Measurements from ENCODE around the gene PANK1. TPM values are rescaled to one million over a fixed set of nuclear protein-coding genes. Genes with fewer than 3 reads are reported as not detected.
A peak's percentile ranks its signal among the peaks of the same experiment; 100 is the strongest.

PANK1 gene
- total RNA-seq, 1 experiment from 2014 or later: 19.2 TPM

DNA sequence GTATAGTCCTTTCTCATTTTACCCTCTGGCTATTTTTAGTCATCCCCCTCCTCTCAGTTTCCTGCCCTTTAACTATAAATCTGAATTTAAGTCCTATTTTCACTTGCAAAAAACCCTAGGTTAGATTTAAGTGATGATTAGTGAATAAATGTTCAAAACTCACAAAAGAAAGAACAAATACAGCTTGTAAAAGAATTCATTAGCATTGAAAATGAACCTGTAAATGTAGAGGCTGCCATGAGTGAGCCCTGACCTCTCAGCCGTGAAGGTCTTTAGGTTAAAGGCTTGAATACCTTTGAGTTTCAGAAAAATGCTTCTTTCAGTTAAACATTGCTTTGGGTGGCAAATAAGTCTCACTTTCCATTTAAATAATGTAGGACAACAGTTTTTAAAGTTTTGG lies 107.7 kb downstream of the PANK1 start:
- no peaks in the 10 kb centered on the region for H3K27me3 ChIP-seq (replicated peaks; ENCODE audit: insufficient read depth, low read depth, low read length, poor library complexity)
- no peaks in the 10 kb centered on the region for H3K9me3 ChIP-seq (ENCODE audit: low read depth, low read length, poor library complexity, severe bottlenecking)
- ChIA-PET POLR2A (ENCODE audit: low non-redundant PET) (no interaction called here), CTCF (no interaction called here)
- intact Hi-C loops (cut with micrococcal nuclease; ENCODE audit: unreplicated experiment): no loop called here
- BruUV-seq (replicated peaks): no TSS peak
- no peaks in the 10 kb centered on the region for H3K36me3 ChIP-seq (ENCODE audit: insufficient read depth, low read length, poor library complexity, severe bottlenecking)
- DNase-seq (ENCODE audit: low spot score): no peak
- peaks cover 5% of the 10 kb centered on the region for H3K4me1 ChIP-seq (ENCODE audit: insufficient read depth, low read length, poor library complexity, severe bottlenecking)
- TF ChIP-seq, protein P1, sequence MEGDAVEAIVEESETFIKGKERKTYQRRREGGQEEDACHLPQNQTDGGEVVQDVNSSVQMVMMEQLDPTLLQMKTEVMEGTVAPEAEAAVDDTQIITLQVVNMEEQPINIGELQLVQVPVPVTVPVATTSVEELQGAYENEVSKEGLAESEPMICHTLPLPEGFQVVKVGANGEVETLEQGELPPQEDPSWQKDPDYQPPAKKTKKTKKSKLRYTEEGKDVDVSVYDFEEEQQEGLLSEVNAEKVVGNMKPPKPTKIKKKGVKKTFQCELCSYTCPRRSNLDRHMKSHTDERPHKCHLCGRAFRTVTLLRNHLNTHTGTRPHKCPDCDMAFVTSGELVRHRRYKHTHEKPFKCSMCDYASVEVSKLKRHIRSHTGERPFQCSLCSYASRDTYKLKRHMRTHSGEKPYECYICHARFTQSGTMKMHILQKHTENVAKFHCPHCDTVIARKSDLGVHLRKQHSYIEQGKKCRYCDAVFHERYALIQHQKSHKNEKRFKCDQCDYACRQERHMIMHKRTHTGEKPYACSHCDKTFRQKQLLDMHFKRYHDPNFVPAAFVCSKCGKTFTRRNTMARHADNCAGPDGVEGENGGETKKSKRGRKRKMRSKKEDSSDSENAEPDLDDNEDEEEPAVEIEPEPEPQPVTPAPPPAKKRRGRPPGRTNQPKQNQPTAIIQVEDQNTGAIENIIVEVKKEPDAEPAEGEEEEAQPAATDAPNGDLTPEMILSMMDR (conservative IDR thresholded peaks at IDR 0.05; ENCODE audit: low read depth, low read length): no peak
- TF ChIP-seq EZH2 (IDR thresholded peaks at IDR 0.05; ENCODE audit: borderline replicate concordance, low read depth, low read length, poor library complexity, severe bottlenecking): no peak
- H3K4me3 ChIP-seq (ENCODE audit: low read depth, low read length, poor library complexity, severe bottlenecking): no peak overlapping the region
- H3K27ac ChIP-seq (ENCODE audit: low read depth, low read length, poor library complexity, severe bottlenecking): no peak overlapping the region

DNA sequence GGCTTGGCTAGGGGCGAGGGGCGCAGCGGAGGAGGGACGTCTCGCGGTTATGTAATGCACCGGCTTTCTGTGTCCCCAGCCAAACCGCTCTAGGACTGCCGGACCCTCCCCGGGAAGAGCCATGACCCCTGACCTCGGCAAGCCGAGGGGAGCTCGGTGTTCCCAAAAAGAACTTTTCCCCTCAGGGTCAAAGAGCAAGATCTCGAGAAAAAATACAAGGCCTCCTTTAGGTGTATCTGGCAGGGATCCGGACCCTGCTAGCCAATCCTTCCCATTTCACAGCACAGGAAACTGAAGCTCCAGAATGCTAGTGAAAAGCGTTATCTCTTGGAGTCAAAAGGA lies 109.1 kb downstream of the PANK1 start:
- POLR2A ChIA-PET (ENCODE audit: low non-redundant PET): interaction anchor here (0.5 kb wide), 1 partner anchor 15 kb away, joined by 3 read pairs; no protein-coding TSS in a partner anchor
- Histone ChIP-seq H3K4me1 (ENCODE audit: insufficient read depth, low read length, poor library complexity, severe bottlenecking) (peaks cover 5% of the 10 kb centered on the region), H3K27ac (ENCODE audit: low read depth, low read length, poor library complexity, severe bottlenecking) (no peak overlapping the region), H3K27me3 (replicated peaks; ENCODE audit: insufficient read depth, low read depth, low read length, poor library complexity) (no peaks in the 10 kb centered on the region), H3K36me3 (ENCODE audit: insufficient read depth, low read length, poor library complexity, severe bottlenecking) (no peaks in the 10 kb centered on the region), H3K9me3 (ENCODE audit: low read depth, low read length, poor library complexity, severe bottlenecking) (no peaks in the 10 kb centered on the region), H3K4me3 (ENCODE audit: low read depth, low read length, poor library complexity, severe bottlenecking) (peak overlapping the region; percentile 48)
- CTCF ChIA-PET: no interaction called here
- TF ChIP-seq, protein P1 (conservative IDR thresholded peaks at IDR 0.05; ENCODE audit: low read depth, low read length): no peak
- TF ChIP-seq EZH2 (IDR thresholded peaks at IDR 0.05; ENCODE audit: borderline replicate concordance, low read depth, low read length, poor library complexity, severe bottlenecking): no peak
- DNase-seq (ENCODE audit: low spot score): no peak
- intact Hi-C loops (cut with micrococcal nuclease; ENCODE audit: unreplicated experiment): no loop called here
- no TSS peak for BruUV-seq (replicated peaks)

DNA sequence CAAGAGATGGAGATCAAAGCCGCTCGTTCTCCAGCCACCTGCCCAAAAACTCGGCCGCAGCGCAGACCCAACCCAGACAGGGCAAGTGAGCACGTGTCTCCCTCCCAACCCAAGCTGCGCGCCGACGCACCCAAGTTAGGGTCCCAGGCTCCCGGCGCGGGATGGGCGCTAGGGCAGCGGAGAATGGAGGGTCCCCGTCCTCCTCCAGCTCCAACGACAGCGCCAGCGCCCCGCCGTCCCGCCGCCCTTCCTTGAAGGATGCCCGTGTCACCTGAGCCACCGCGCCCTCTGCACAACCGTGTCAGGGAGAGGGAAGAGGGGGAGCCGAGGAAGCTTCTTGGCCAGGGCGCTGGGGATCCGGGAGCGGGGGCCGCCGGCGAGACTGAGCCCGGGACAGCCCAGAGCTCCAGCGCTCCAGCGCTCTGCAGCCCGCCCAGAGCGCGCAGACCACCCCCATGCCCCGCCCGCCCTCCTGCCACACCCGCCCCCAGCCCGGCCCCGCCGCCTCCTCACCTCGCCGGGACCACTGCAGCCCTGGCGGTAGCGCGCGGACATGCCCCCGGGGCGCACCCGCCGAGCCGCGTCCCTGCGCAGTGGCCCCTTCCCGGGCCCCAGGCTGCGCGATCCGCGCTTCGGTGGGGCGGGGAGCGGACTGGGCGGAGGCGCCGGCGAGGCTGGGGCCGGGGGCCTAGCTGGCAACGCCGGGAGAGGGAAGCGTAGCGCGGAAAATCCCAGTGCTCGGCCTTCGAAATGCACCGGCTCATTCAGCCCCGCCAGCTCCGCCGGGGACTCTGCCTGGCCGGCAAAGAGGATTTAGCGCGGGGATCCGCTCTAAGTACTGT lies 109.7 kb downstream of the PANK1 start, which contains the start of gene SLC16A12:
SLC16A12 (minus strand) TSS at position 424 of the 842 bp plus-strand sequence. CDS start 73,016 bp downstream, outside the sequence.
- no TSS peak for BruUV-seq (replicated peaks)
- DNase-seq (ENCODE audit: low spot score): peak; percentile 36
- H3K9me3 ChIP-seq (ENCODE audit: low read depth, low read length, poor library complexity, severe bottlenecking): no peaks in the 10 kb centered on the region
- H3K27ac ChIP-seq (ENCODE audit: low read depth, low read length, poor library complexity, severe bottlenecking): no peak within 1 kb of the TSS
- H3K27me3 ChIP-seq (replicated peaks; ENCODE audit: insufficient read depth, low read depth, low read length, poor library complexity): no peaks in the 10 kb centered on the region
- peak within 1 kb of the TSS; percentile 48 for H3K4me3 ChIP-seq (ENCODE audit: low read depth, low read length, poor library complexity, severe bottlenecking)
- POLR2A ChIA-PET (ENCODE audit: low non-redundant PET): interaction anchor here (0.5 kb wide), 1 partner anchor 15 kb away, joined by 3 read pairs; no protein-coding TSS in a partner anchor
- H3K4me1 ChIP-seq (ENCODE audit: insufficient read depth, low read length, poor library complexity, severe bottlenecking): peaks cover 5% of the 10 kb centered on the region
- TF ChIP-seq, protein P1 (conservative IDR thresholded peaks at IDR 0.05; ENCODE audit: low read depth, low read length): no peak
- no peak for TF ChIP-seq EZH2 (IDR thresholded peaks at IDR 0.05; ENCODE audit: borderline replicate concordance, low read depth, low read length, poor library complexity, severe bottlenecking)
- CTCF ChIA-PET: interaction anchor here (0.6 kb wide), 1 partner anchor 1993 kb away, joined by 8 read pairs; no protein-coding TSS in a partner anchor
- intact Hi-C loops (cut with micrococcal nuclease; ENCODE audit: unreplicated experiment): no loop called here
- H3K36me3 ChIP-seq (ENCODE audit: insufficient read depth, low read length, poor library complexity, severe bottlenecking): no peaks in the 10 kb centered on the region

Measured in A673 (cell line).